Measurements from ENCODE around the gene GATB.

The GATB gene

DNA sequence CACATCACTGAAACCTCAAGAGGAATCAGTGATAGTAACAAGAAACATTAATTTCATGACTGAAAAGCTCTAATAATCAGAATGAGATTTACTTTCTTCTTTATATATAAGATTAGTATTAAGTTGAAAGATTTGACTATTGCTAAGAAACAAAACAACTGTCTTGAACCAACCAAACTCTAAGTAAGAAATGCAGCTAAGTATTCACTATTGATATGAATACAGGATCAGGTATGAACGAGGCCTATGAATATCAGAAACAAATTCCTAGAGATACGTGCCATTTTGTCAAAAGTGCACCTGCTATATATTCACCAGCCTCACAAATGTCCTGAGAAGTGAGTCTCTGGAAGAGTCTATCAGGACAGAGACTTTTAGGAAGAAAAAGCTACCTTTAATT lies 32.1 kb downstream of the GATB start:
- DNase-seq, result no peak

DNA sequence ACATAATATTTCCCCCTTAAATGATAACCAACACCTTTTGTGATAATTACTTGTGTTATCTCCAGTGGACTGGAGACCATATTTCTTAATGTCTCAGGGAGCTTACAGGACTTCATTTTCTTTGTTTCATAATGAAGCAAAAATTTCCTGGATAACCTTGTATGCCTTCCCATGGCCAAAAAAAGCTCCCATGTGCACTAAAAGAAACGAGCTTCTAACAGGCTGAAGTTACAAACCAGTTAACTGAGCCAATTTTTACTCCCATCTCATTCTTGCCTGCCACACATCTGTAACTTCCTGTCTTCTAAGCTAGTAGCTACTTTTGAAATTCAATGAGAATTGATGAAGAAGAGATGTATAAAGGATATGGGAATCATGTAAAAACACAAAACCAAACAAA lies 32.8 kb downstream of the GATB start:
- no peak for DNase-seq

DNA sequence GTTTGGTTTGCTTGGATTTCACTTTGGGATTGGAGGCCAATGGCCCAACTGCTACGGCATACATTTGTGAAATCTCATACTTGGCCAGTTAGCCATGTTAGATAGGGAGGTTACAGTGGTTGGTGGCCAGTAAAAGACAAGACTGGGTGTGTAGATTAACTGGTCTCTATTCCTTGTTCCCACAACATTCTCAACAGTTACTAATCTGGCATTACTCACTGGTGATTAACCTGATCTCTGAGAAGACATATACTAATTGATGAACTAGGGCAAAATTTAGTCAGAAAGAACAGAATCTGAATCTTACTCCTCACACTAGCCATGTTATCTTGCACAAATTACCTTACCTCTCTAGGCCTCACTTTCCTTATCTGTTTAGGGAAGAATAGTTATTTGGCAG lies 33.4 kb downstream of the GATB start:
- DNase-seq, result no peak

DNA sequence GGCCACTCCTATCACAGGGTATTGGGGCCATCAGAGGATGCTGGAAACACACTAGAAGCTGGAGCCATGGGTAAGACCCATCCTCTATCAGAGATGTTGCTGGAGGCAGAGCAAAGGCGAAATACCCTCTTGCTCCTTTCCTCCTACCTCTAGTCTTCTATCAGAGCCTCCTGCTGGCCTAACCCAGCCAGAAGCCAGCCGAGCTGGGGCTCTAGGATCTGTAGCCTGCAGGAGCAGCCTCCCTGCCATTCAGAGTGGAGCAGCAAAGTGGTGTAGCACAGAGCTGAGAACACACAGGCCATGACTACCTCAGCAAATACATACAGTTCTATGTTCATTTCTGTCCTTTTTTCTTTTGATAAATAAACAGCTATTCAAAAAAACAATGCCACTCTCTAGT lies 35.7 kb downstream of the GATB start:
- DNase-seq, result no peak

DNA sequence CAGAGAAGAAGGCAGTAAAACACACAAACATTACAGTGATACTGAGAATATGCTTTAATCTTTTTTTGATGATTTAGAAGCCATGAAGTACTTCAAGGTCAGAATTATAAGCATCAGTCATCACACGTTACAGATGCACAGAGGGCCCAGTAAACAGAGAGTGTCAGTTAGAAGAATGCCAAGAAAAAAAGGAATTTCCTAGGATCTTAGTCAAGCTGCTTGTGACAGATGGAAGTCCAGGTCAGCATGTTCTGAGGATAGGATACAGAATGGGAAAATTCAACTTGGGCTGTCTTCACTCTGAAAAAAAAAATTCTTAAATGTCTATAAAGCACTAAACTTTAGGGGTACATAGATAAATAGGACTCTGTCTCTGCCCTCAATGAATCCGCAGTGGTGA lies 38.9 kb downstream of the GATB start:
- no peak for DNase-seq

DNA sequence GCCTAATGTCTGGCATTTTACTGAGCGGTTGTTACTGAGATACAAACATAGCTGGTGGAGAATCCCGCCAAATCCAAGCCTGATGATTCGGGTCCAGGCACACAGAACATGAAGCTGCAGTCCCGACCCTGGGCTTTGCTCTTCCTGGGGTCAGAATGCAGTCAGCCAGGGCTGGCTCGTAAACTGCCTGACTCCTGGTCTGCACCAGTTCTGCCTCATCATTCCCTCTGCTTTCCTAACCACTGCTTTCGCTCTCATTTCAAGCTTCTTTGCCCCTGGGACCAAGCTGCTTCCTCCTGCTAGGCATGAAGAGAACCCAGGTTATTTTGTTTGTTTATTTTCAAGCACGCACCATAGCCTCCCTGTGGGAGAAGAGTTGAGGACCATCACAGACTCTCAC lies 39.3 kb downstream of the GATB start:
- no peak for DNase-seq

DNA sequence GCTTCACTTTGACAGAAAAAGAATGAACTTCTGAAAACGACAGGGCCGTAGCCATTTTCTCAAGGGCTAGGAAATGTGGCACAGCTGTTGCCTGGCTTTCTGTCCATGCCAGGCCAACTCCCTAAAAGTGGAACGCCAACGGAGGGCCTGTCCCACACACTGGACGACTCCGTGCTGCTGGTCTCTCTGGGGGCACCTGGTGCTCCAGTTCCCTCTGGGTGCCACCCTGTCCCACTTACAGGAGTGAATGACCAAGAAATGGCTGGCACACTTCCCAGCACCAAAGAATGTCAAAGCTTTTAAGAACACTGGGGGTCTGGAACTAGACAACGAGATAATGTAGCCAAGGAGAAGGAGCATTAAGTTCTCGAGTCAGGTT lies 40.9 kb downstream of the GATB start:
- DNase-seq, result no peak

DNA sequence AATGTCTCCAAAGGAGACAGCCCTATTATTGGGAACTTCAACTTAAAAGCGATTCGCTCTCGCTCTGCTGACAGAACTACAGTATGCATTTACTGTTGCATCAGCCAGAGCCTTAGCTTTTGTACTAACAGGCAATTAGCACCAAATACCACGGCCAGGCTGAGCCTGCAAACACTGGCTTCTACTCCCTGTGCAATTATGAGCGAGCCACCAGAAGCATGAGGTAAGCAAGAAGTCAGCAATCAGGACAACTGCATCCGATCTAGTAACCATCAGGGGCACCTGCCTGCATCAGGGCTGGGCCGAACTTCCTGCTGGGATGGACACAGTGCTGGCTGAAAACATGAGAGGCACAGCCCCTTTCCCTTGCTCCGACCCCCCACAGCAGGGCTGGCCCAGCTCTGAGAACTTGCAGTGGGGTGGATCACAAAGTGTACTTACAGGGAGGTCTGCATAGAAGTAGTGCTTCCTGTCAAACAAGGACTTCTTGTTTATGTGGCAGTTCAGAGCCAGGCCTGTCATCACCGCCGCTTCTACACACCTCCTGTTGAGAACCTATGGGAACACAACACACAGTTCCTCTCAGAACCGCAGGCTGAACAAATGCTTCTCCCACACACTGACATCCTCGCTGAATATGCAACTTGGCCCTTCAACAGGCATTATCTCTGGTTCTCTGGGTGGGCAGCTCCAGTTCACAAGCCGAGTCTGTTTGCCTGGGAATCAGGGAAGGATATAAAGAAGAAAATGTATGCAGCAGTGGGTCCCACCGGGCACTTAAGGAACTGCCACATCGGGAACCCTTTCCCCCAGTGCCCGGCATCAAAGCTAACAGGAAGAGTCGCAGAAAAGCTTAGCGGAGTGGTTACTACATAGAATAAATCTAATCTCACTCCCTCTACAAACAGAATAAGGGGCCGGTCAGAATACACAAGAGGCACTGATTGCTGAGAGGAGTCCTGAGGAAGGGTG lies 41.5 kb downstream of the GATB start:
- no peak for DNase-seq

DNA sequence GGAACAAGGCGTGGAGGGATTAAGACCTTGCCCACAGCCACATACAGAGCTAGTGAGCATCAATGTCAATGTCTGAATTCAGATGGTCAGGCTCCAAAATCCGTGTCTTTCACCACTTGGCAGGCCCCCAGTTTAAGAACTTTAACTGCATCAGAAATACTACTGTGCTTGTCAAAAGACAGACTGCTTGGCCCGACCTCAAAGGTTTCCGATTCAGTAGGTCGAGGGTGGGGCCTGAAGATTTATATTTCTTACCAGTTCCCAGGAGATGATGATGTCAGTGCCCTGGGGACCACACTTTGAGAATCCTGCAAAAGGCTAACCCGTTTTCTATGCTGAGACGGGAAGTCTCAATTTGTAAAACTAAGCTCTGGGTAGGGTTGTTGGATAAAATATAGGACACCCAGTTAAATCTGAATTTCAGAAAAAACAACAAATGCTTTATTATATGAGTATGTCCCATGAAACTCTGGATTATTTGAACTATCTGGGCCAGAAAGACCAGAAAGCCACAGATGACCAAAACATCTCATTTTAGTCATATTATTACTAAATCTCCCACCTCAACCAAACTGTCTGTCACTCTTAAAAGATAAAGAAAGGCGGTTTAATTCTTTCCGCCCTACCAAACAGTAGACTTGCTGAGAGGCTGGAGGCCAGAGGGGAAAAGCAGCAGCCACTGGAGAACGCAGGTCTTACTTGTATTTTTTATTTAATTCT lies 42.7 kb downstream of the GATB start:
- DNase-seq, result no peak

DNA sequence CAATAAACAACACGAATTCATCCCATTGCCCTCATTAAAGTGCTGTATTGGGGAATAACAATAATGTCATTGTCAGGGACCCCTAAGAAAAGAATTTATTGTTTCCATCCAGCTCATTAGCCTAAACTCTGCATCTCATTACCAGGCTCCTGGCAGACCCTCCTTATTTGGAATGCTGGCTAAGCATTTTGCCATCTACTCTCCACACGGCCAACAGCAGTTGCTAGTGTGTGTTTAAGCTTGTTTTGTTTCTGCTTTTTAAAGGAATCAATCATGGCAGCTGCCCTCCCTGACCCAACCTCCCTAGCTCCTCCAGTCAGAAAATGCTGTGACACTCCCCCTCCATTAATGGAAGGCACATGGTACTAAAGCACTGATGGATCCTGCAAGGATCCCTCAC lies 43.5 kb downstream of the GATB start:
- no peak for DNase-seq

DNA sequence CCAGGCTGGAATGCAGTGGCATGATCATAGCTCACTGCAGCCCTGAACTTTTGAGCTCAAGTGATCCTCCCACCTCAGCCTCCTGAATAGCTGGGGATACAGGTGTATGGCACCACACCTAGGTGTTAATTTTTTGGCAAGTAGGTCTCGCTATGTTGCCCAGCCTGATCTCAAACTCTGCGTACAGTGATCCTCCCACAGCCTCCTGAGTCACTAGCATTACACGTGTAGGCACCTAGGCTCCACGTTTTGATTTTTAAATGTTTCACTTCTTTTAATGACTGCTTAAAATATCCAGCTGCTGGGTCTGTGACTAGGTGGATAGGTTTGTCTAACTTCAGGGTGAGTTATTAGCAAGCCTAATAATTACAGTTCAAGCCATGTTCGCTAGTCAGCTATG lies 44.5 kb downstream of the GATB start:
- DNase-seq, result no peak

DNA sequence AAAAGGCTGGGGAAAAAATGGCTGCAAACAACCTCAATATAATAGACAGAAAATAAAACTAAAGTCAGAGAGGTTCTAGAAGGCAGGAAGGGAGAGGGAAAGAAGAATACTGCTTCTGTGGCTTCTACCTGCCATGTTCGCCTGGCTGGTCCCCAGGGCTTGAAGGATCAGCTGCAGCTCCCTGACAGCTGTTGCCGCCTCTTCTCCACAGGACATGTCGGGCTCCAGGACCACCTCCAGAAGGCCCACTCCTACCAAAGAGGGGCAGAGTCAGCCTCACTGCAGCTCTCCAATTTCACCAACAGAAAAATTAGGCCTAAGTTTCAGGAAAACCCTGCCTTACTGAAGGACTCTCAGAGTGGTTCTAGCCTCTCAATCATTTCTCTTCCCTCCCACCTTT lies 44.9 kb downstream of the GATB start:
- no peak for DNase-seq

DNA sequence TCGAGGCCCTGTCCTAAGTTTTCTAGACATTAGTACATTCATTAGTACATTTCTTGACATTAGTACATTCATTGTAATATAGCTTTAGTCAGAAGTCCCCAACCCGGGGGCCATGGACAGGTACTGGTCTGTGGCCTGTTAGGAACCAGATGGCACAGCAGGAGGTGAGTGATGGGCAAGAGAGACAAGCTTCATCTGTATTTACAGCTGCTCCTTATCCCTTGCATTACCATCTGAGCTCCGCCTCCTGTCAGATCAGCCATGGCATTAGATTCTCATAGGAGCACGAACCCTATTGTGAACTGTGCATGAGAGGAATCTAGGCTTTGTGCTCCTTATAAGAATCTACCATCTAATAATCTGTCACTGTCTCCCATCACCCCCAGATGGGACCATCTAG lies 48.0 kb downstream of the GATB start:
- no peak for DNase-seq

DNA sequence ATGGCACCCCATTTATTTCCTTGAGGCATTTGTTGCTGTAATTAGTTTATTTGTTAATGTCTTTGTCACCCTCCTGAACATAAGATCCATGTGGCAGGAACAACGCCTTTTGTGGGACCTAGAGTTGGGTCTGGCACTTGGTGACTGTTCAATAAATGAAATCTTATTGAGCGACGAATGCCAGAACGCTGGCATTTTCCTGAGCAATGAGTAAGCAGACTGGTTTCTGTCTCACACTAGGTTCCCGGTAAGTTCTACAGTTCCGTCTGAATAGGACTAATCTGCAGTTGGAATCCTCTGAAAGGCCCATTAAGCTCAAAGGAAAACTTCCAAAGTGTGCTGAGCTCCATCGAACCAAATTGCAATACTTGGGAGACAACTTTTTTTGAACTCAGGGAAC lies 49.2 kb downstream of the GATB start:
- no peak for DNase-seq

DNA sequence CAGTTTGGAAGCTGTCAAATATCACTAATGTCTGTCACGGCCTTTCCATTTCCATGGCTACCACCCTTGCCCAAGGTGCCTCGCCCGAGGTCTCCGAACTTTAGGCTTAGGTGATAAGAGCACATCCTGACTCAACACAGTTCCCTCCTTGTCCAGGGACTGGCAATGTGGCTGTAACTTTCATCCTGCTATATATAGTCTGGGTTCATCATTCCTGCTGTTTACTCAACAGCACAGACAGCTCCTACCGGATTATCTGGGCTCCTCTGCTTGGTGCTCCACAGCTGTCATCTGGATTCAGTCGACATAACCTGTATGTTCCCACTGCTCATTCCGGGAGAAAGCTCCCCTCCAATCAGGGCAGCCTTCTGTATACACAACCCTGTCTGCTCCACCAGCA lies 51.2 kb downstream of the GATB start:
- DNase-seq, result no peak

DNA sequence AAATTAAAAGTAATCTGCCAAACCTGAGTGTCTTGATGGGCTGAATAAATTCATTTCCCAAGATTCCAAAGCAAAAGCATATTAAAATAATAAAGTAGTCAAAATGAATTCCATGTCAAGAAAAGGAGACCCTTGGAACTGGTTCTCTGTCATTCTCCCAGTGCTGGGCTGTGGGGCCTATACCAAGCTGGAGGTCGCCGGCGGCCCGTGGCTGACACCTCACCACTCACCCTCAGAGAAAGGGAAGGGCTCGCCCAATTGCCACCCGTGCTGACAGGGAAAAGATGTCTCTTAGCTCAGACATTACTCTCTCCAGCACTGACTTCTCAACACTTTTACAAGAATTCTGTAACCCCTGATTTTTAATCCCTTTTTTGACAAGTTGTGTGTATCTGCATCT lies 51.7 kb downstream of the GATB start:
- DNase-seq, result no peak

DNA sequence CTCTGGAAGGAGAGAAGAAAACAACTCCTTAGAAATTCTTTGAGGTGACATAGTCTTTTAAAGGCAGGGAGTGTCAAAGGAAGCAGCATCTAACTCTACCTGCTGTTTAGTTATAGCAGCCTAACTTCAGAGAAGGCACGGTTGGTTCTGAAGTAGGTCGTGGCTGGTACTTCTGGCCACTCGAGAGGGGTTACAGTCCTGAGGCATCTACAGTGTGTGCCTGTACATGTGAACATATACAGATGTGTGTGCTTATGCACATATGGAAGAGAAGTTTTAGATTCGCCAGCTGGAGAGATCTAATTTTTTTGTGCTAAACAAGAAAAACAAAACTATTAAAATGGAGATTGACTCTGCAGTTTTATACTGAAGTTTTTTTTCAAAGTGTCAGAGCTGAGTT lies 52.7 kb downstream of the GATB start:
- no peak for DNase-seq

DNA sequence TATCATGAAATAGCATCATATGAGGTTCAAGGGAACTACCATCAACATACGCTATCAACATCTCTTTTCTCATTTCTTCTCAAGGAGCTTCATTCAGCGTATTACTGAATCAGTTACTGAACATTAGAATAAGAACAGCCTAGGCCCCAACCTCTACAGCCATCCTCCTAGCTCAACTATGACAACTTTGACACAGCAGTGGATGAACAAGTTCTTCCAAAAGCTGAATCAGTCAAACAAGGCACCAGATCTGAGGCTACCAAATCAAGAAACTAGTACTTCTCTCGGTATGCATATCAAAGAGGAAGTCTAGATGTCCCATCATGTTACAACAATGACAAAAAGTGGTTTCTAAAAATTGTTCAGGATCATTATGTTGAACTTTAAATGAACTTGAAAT lies 57.4 kb downstream of the GATB start:
- DNase-seq, result no peak

DNA sequence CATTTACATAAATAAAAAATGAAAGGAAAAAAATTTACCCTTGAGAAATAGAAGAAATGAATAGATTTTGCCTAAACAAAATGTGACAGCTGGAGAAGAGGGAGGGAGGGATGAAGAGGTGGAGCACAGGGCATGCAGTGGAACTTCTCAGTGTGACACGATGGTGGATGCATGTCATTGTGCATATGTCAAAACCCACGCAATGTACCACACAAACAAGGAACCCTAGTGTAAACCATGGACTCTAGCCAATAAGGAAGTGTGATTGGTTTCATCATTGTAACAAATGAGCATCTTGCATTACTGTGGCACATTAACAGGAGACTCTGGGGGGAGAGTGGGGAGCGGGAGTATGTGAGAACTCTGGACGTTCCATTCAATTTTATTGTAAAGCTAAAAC lies 58.6 kb downstream of the GATB start:
- no peak for DNase-seq

DNA sequence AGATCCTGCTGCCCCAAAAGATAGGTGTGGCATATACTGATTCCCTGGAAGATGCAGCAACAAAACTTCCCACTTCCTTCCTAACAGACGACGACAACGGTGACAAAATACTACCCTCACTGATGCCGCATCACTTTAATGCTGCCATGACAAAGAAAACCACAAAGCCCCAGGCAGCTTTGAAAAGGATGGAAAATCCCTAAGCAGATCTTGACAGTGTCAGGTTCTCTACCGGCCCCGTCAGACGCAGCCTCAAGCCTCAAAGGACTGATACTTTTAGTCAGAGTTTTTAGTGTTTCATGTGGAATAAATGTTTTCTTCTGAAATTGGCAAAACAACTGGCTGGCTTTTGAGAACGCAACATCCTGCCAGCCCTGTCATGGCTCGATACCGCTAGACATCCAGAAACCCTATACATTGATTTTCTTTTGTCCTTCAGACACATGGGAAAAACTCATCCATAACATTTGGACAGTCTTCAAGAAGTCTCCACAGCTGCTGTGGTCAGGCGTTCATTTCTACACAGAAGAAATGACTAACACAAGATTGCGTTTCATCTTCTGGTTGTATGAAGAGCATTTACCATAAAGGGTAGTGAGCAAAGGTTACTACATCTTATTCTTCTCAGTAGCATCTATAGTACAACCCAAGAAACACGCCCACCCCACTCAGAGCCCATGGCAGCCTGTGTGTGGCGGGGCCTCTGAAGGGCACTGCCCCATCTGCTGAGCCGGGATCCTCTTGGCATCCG lies 60.1 kb downstream of the GATB start:
- no peak for DNase-seq

DNA sequence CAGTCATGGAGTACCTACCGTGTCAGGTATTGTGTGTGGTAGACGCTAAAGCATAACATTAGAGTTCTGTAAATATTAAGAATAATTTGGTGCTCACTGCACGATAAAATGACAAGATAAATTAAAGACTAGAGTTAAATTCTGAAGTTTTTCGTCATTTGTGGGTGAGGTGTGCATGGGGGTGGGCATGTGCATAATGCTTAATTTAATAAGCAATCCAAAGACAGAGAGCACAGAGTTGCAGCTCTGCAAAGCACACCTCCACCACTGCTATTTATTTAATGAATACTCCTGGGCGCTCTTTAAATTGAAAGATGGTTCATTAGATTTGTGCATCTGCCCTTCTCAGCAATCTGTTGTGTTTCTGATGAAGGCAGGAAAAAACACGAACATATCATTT lies 62.6 kb downstream of the GATB start:
- no peak for DNase-seq

DNA sequence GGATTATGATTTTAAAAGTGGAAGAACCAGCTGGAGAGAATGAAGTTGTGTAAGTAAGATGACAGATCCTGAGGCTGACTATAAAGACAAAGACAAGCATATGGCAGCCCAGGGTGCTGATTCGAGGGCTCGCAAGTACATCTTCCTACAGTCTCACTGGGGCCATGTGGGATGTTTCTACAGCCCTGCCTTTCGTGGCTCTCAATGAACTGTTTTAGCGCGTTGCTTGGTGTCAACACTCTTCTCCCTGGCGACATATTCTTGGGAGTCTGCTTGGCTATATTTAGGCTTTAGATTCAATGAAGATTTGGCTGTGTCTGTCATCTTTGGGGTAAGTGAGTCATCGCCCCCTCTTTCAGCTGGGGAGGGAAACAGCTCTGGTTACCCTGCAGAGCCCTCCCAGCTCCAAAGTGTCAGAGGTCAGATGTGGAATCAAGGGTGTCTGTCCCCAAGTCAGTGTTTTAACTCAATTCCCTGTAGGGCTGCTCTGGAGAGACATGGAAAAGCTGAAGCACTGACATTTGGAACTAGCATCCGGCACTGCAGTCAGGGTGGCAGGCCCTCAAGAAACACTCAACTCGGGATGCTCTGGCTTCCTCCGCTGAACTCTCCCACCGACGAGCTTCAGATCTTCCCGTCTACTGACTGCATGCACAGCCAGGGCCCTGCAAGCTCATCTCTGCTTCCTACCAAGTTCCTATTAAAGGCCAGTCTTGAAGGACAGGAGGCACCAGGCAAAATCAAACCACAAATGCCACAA lies 65.7 kb downstream of the GATB start:
- no peak for DNase-seq
